C4-2B (cell line): ENCODE measurements around the gene ELP5.

Experiments
- ZFX ChIP-seq: fragments of 450-650 bp; IDR thresholded peaks from 2 replicates; pipeline ENCODE4 v1.6.1; 2017
- TF ChIP-seq, protein P1 (sequence below): fragments of 450-650 bp; conservative IDR thresholded peaks from 2 replicates; pipeline ENCODE4 v1.5.1; 2017; ENCODE audit warnings: mild to moderate bottlenecking

DNA sequence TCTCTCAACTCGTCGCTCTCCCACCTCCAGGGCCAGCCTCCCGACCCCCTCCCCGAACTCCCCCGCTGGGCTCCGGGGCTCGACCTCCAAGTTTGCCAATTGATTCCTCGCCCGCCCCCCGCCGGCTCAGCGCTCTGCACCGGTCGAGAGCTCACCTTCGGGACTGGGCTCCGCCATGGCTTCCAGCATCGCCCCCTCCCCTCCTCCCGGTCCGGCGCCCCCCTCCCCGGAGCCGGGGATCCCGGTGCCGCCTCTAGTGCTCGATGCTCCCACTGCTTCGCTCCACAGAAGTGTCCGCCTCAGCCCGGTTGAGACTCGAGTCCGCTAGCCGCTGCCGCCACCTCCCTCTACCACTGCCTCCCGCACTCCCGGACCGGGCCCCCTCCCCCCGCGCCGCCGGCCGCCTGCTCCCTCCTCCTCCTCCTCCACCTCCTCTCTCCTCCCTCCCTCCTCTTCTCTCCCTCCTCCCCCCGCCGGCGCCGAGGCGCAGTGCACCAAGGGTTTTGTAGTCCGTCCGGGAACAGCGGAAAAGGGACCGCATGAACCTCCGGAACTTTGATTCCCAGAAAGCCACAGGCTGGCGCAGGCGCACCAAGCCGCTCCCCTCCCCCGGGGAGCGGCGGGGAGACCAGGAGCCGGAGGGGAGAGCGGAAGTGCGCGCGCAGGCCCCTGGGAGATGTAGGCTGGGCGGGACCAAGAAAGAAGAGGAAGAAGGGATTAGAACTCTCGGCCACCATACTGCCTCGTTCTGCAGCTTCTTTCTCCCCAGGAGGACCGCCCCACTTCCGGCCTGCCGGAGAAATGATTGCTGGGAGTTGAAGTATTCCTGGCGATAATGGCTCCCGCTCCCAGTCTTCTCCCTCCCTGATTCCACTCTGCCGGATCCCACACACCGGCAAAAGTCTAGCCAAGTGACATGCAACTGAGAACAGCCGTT lies 12.7 kb upstream of the ELP5 start, which contains the start of gene PHF23:
- TF ChIP-seq, protein P1, sequence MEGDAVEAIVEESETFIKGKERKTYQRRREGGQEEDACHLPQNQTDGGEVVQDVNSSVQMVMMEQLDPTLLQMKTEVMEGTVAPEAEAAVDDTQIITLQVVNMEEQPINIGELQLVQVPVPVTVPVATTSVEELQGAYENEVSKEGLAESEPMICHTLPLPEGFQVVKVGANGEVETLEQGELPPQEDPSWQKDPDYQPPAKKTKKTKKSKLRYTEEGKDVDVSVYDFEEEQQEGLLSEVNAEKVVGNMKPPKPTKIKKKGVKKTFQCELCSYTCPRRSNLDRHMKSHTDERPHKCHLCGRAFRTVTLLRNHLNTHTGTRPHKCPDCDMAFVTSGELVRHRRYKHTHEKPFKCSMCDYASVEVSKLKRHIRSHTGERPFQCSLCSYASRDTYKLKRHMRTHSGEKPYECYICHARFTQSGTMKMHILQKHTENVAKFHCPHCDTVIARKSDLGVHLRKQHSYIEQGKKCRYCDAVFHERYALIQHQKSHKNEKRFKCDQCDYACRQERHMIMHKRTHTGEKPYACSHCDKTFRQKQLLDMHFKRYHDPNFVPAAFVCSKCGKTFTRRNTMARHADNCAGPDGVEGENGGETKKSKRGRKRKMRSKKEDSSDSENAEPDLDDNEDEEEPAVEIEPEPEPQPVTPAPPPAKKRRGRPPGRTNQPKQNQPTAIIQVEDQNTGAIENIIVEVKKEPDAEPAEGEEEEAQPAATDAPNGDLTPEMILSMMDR: no peak
- TF ChIP-seq ZFX: no peak
